Stimulated activated CD4-positive, alpha-beta T cell treated with anti-CD3 and anti-CD28 coated beads, Interleukin-1b, Interleukin-23, amount 100 ng/mL, for 1 hour (primary cell): ENCODE measurements around the gene SERPIND1.

Source experiments
- DNase-seq, 2 donors: peaks; one replicate each; pipeline ENCODE4 v3.0.0-alpha.2; 2020; ENCODE audit warnings: low read depth in 2 of 2

Gene SERPIND1

GRCh38 chr22:20792966-20793728 lies 19.2 kb downstream of the SERPIND1 start:
- no peak for DNase-seq

- no peak for DNase-seq
These were observed 20.1 kb downstream of the SERPIND1 start for GRCh38 chr22:20793748-20794649.

GRCh38 chr22:20794650-20795413 lies 20.9 kb downstream of the SERPIND1 start:
- DNase-seq = no peak

GRCh38 chr22:20796731-20797130 lies 22.8 kb downstream of the SERPIND1 start:
- DNase-seq = no peak

- DNase-seq = no peak
These were observed 24.3 kb downstream of the SERPIND1 start for GRCh38 chr22:20798218-20798617.

- DNase-seq = no peak
These were observed 25.1 kb downstream of the SERPIND1 start for GRCh38 chr22:20798974-20799373.

- DNase-seq = no peak
These were observed 25.5 kb downstream of the SERPIND1 start for GRCh38 chr22:20799449-20799848.

GRCh38 chr22:20802452-20802851 lies 28.5 kb downstream of the SERPIND1 start:
- DNase-seq = no peak

- no peak for DNase-seq
These were observed 29.1 kb downstream of the SERPIND1 start for GRCh38 chr22:20802922-20803553.

GRCh38 chr22:20803696-20804324 lies 29.9 kb downstream of the SERPIND1 start:
- no peak for DNase-seq

GRCh38 chr22:20804650-20805049 lies 30.7 kb downstream of the SERPIND1 start:
- DNase-seq = no peak

- DNase-seq = no peak
These were observed 32.1 kb downstream of the SERPIND1 start for GRCh38 chr22:20805972-20806471.

- DNase-seq = no peak
These were observed 33.4 kb downstream of the SERPIND1 start for GRCh38 chr22:20807315-20807752.

- no peak for DNase-seq
These were observed 34.9 kb downstream of the SERPIND1 start for GRCh38 chr22:20808844-20809243.

GRCh38 chr22:20809538-20810185 lies 35.7 kb downstream of the SERPIND1 start:
- no peak for DNase-seq

- no peak for DNase-seq
These were observed 36.7 kb downstream of the SERPIND1 start for GRCh38 chr22:20810645-20811044.

- DNase-seq = no peak
These were observed 37.3 kb downstream of the SERPIND1 start for GRCh38 chr22:20811171-20811570.

- no peak for DNase-seq
These were observed 38.2 kb downstream of the SERPIND1 start for GRCh38 chr22:20811971-20812660.

- DNase-seq = no peak
These were observed 39.1 kb downstream of the SERPIND1 start for GRCh38 chr22:20813056-20813455.
